Heart right ventricle (tissue), 16 donors: ENCODE measurements around the gene CERS3. TPM values are rescaled to one million over a fixed set of nuclear protein-coding genes. Genes with fewer than 3 reads are reported as not detected.

Source experiments
- ATAC-seq, 8 donors: fragments of 200-7000 bp; cut with Tn5 transposase; one replicate each; pipeline ENCODE4 v1.9.1; 2020; ENCODE audit warnings: mild to moderate bottlenecking in 8 of 8, moderate library complexity in 8 of 8, moderate number of reproducible peaks in 1 of 8
- DNase-seq, 2 donors: peaks; one replicate each; pipeline ENCODE4 v3.0.0-alpha.2; 2020
- H3K27ac ChIP-seq, 10 donors: fragments of 200-600 bp; sonication (generic) in 2 of 10; one replicate each; pipeline versions ENCODE4 v1.5.0 to v1.8.0; 2020 to 2022; ENCODE audit warnings: mild to moderate bottlenecking in 3 of 10
- H3K27me3 ChIP-seq, 7 donors: fragments of 200-600 bp; one replicate each; pipeline ENCODE4 v1.8.0; 2021 to 2022; ENCODE audit warnings: mild to moderate bottlenecking in 2 of 7
- H3K36me3 ChIP-seq, 9 donors: fragments of 200-600 bp; sonication (generic) in 1 of 9; one replicate each; pipeline versions ENCODE4 v1.5.0 to v1.8.0; 2020 to 2022; ENCODE audit warnings: mild to moderate bottlenecking in 2 of 9
- H3K4me1 ChIP-seq, 9 donors: fragments of 200-600 bp; sonication (generic) in 1 of 9; one replicate each; pipeline versions ENCODE4 v1.5.0 to v1.8.0; 2020 to 2022; ENCODE audit warnings: mild to moderate bottlenecking in 4 of 9
- H3K4me3 ChIP-seq, 10 donors: fragments of 200-600 bp; sonication (generic) in 2 of 10; one replicate each; pipeline versions ENCODE4 v1.5.0 to v1.8.0; 2020 to 2022; ENCODE audit warnings: mild to moderate bottlenecking in 7 of 10, moderate library complexity in 2 of 10
- H3K9me3 ChIP-seq, 11 donors: fragments of 200-600 bp in 10 of 11; sonication (generic) in 2 of 11; one replicate each; pipeline versions ENCODE4 v1.5.0 to v1.8.0; 2013 to 2022; ENCODE audit warnings: mild to moderate bottlenecking in 2 of 11, control low read depth in 1 of 11, moderate library complexity in 1 of 11
- CTCF ChIP-seq, 9 donors: fragments of 200-600 bp; sonication (generic) in 2 of 9; IDR thresholded peaks; one replicate each; pipeline versions ENCODE4 v1.5.0 to v1.8.0; 2021 to 2022; ENCODE audit warnings: antibody characterized with exemption in 9 of 9, mild to moderate bottlenecking in 5 of 9, moderate library complexity in 1 of 9
- WGBS, 2 donors: extraction: QIAGEN DNeasy Blood & Tissue Kit; methylation state at CpG; one replicate each; pipeline ENCODE4 v1.1.7; 2013; ENCODE audit warnings: inconsistent platforms in 1 of 2; 5-methylcytosine and 5-hydroxymethylcytosine counted together
- intact Hi-C, 10 donors: fragments of 100-400 bp; cut with DNase I; formaldehyde crosslinking; loops; one replicate each; pipeline versions ENCODE4 v1.11.1 to v1.14.2; 2022
- polyA plus RNA-seq, 2 donors: library from polyadenylated mRNA; stranded (reverse); fragments of 200-250 nt; gene quantifications; one replicate each; pipeline ENCODE4 v1.2.3, GENCODE V29; 2013
- total RNA-seq, 10 donors: library from RNA; stranded (reverse); fragmentation: NEBNext Ultra II Directional in 3 of 10; extraction: Animal tissue kit (Norgen Biotek cat#: 25700) in 3 of 10; gene quantifications; one replicate each; pipeline versions ENCODE4 v1.2.1 to v1.2.4, GENCODE V29; 2021 to 2023
- donor health status: Arrhythmogenic right ventricular cardiomyopathy.
- donor health status: ischemic (EF 13 %, LVEDD 7.1; RV severe dilation, severe dysfunction).
- donor health status: healthy with polysubstance abuse.
- donor health status: DM: no; HTN: yes; CAD: no.
- donor health status: DM: no; HTN: no; CAD: no.
- donor health status: ischemic (EF 25% LVEDD 6.9; RV normal size, moderate dysfunction).
- donor health status: ischemic (EF 25% LVEDD 5.7; RV mildly dilated, moderate dysfunction).
- donor health status: healthy.
- donor health status: DM: yes; HTN: yes; CAD: no.
- donor health status: Ischemic cardiomyopathy.
- donor health status: ischemic (EF 35%, LVEDD 5.7; RV mildly dilated, moderate dysfunction).
- donor health status: nonischemic (EF 11% LVEDD 7.7; RV severe dilation, severe dysfunction).
- donor health status: DM: yes; HTN: yes; CAD: no.
- donor health status: PGD.
- donor health status: ischemic (EF 29% LVEDD 5.4; RV normal size, mild dysfunction).
- donor health status: nonischemic (EF 23%, LVEDD 6.1; RV moderate dilation, normal function).

CERS3 gene
- total and polyA plus RNA-seq, 12 donors, result 0.03 TPM; not detected in 11

DNA sequence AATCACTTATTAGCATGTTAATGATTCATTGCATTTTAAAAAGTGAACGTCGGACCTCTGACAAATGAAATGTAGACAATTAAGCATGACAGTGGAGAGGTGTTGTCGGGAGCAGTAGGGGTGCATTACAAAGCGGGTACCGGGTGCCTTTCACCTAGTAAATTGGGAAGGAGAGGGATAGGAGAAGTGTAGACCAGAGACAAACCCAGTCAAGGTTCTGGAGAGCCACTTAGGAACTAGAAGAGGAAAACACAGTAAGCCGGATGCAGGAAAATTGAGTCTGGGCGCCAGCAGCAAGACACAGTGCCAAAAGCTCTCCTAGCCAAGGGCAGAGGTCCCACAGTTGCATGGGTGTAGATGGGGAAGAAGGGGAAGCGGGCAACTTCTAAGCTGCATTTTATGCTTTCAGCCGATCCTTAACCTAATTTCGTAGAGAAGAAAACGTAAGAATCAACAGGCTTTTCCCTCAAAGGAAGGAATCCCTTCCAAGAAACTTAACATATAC is 3.1 kb upstream of the CERS3 start:
- Histone ChIP-seq H3K4me1 (peaks cover 0 to 3% (median 0%) of the 10 kb centered on the region in 9 donors), H3K4me3 (no peak overlapping the region), H3K27me3 (peaks cover 0 to 22% (median 13%) of the 10 kb centered on the region in 7 donors), H3K36me3 (no peaks in the 10 kb centered on the region), H3K27ac (no peak overlapping the region), H3K9me3 (no peaks in the 10 kb centered on the region)
- TF ChIP-seq CTCF (IDR thresholded peaks at IDR 0.05), result no peak
- ATAC-seq (no peak), DNase-seq (no peak)
- intact Hi-C loops, result loop anchor here in 1 of 10 donors (10.0 kb wide), 1 partner anchor 57 kb away; no protein-coding TSS in a partner anchor
- 62 to 76% methylated on average over 11 of the region's 11 CpGs for WGBS, 2 donors

DNA sequence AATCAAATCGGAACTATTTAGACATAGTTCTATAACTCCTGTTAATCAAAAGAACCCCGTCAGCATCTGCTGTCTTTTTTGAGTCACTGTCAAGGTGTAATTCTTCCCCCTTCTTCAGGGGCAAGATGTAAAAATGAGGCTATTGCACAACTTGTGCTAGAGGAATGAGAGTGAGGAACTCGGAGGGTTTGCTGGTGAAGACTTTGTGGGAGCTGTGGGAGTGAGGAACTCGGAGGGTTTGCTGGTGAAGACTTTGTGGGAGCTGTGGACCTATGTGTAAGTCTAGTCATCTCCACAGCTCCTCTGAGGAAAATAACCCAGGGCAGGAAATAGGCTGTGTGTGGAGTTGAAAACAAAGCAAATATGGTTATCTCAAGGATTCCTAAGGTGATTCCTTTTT is 2.5 kb upstream of the CERS3 start:
- TF ChIP-seq CTCF (IDR thresholded peaks at IDR 0.05), result no peak
- H3K36me3 ChIP-seq, result no peaks in the 10 kb centered on the region
- no peak for ATAC-seq
- no peaks in the 10 kb centered on the region for H3K9me3 ChIP-seq
- H3K4me3 ChIP-seq, result no peak overlapping the region
- H3K27ac ChIP-seq, result no peak overlapping the region
- peaks cover 0 to 22% (median 13%) of the 10 kb centered on the region in 7 donors for H3K27me3 ChIP-seq
- intact Hi-C loops, result loop anchor here in 1 of 10 donors (10.0 kb wide), 1 partner anchor 56 kb away; no protein-coding TSS in a partner anchor
- H3K4me1 ChIP-seq, result peaks cover 0 to 5% (median 0%) of the 10 kb centered on the region in 9 donors
- 76 to 84% methylated on average over 4 of the region's 4 CpGs for WGBS, 2 donors
- no peak for DNase-seq

GRCh38 chr15:100529556-100529955 is 806 bp upstream of the CERS3 start:
- intact Hi-C loops, result no loop called here
- no peak for ATAC-seq
- Histone ChIP-seq H3K9me3 (no peaks in the 10 kb centered on the region), H3K36me3 (no peaks in the 10 kb centered on the region), H3K4me3 (no peak overlapping the region), H3K27me3 (peaks cover 0 to 22% (median 13%) of the 10 kb centered on the region in 7 donors), H3K27ac (no peak overlapping the region), H3K4me1 (peaks cover 0 to 7% (median 0%) of the 10 kb centered on the region in 9 donors)
- 82 to 83% methylated on average over 2 of the region's 2 CpGs for WGBS, 2 donors
- no peak for TF ChIP-seq CTCF (IDR thresholded peaks at IDR 0.05)
- no peak for DNase-seq

DNA sequence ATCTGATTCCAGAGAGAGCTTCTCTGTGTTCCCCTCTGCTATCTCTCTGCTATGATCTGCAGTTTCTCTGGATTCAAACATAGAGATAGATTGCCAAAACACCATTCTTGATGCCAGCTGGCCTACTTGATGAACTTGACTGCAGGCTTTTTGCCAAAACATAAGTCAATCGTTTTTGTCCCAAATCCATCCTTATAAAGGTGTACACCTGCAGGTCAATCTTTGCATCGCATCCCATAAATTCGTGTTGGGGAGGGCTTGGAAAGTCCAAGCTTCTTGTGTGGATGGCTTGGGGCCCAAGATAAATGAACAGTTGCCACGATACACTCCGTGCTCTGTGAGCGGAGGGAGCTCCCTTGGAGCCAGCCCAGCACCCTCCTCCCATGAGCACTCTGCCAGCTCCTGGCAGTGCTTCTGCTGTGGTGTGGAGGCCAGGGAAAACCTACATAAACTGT is 2.7 kb downstream of the CERS3 start:
- H3K27ac ChIP-seq, result no peak overlapping the region
- peaks cover 0 to 5% (median 0%) of the 10 kb centered on the region in 7 donors for H3K27me3 ChIP-seq
- H3K4me3 ChIP-seq, result no peak overlapping the region
- ATAC-seq, result peak; percentile 52 to 99 (median 88)
- no peak for TF ChIP-seq CTCF (IDR thresholded peaks at IDR 0.05)
- no peaks in the 10 kb centered on the region for H3K36me3 ChIP-seq
- peaks cover 0 to 10% (median 0%) of the 10 kb centered on the region in 11 donors for H3K9me3 ChIP-seq
- peaks cover 0 to 7% (median 5%) of the 10 kb centered on the region in 9 donors for H3K4me1 ChIP-seq
- intact Hi-C loops, result no loop called here
- 45 to 54% methylated on average over 6 of the region's 6 CpGs for WGBS, 2 donors
- DNase-seq, result peak; percentile 27 to 63
